NCI-H1092 treated with DMSO at 0.1 percent for 48 hours (cell line): ENCODE measurements around the gene MBD3.

ENCODE experiments used
- DNase-seq: peaks from one replicate; lab custom pipeline; 2025; lab: John Stamatoyannopoulos, UW

Gene MBD3

GRCh38 chr19:1598777-1599459, 6.3 kb upstream of the MBD3 start:
- no peak for DNase-seq

- DNase-seq = no peak
Measured at GRCh38 chr19:1593501-1593772, 772 bp upstream of the MBD3 start.

- peak; percentile 76 for DNase-seq
Measured at GRCh38 chr19:1592024-1592754, 476 bp downstream of the MBD3 start.

GRCh38 chr19:1591421-1592023, 1.1 kb downstream of the MBD3 start:
- DNase-seq = peak; percentile 40

GRCh38 chr19:1590641-1591397, 1.8 kb downstream of the MBD3 start:
- peak; percentile 8 for DNase-seq

- no peak for DNase-seq
Measured at GRCh38 chr19:1587872-1588271, 4.8 kb downstream of the MBD3 start.

- no peak for DNase-seq
Measured at GRCh38 chr19:1585243-1585580, 7.5 kb downstream of the MBD3 start.

- no peak for DNase-seq
Measured at GRCh38 chr19:1584500-1585242, 8.0 kb downstream of the MBD3 start.

GRCh38 chr19:1582201-1582600, 10.5 kb downstream of the MBD3 start:
- no peak for DNase-seq

- no peak for DNase-seq
Measured at GRCh38 chr19:1580957-1581356, 11.7 kb downstream of the MBD3 start.

- DNase-seq = no peak
Measured at GRCh38 chr19:1580382-1580781, 12.3 kb downstream of the MBD3 start.

- DNase-seq = no peak
Measured at GRCh38 chr19:1579222-1579621, 13.4 kb downstream of the MBD3 start.

GRCh38 chr19:1577929-1578618, 14.6 kb downstream of the MBD3 start:
- peak; percentile 34 for DNase-seq

- peak; percentile 60 for DNase-seq
Measured at GRCh38 chr19:1577090-1577928, 15.4 kb downstream of the MBD3 start.

GRCh38 chr19:1576242-1577089, 16.2 kb downstream of the MBD3 start:
- no peak for DNase-seq

GRCh38 chr19:1575323-1576241, 17.1 kb downstream of the MBD3 start:
- DNase-seq = no peak

GRCh38 chr19:1574354-1575136, 18.1 kb downstream of the MBD3 start:
- DNase-seq = no peak

- no peak for DNase-seq
Measured at GRCh38 chr19:1572795-1573194, 19.9 kb downstream of the MBD3 start.
